Stimulated activated CD4-positive, alpha-beta T cell treated with anti-CD3 and anti-CD28 coated beads, Interleukin-1b, Interleukin-23, amount 100 ng/mL, for 48 hours (primary cell): Measurements from ENCODE around the gene TBX20.
"Not testable (repeated sequence)": the region's sequence is repeated elsewhere in the genome, so short reads cannot be mapped to it uniquely, and the experiment has no call there.

ENCODE experiments used
- DNase-seq: peaks from one replicate; pipeline ENCODE4 v3.0.0-alpha.2; 2020

TBX20 gene

DNA sequence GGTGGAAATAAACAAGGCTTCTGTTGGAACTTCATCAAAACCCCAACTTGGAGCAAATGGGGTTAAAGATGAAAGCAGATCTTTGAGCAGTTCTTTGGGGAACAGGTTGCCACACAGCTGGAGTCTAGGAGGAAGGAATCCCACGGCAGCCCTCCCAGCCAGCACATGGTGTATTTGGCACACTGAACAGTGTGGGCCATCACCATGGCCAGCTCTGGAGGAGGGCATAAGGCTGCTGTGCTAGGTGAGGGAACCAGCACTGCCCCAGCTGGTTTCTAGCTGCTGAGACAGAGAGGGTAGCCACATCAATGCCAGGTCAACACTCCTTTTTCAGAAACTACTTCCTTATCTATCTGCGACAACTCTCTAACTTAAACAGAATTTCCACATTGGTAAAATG is 33.7 kb downstream of the TBX20 start:
- DNase-seq = not testable (repeated sequence)

DNA sequence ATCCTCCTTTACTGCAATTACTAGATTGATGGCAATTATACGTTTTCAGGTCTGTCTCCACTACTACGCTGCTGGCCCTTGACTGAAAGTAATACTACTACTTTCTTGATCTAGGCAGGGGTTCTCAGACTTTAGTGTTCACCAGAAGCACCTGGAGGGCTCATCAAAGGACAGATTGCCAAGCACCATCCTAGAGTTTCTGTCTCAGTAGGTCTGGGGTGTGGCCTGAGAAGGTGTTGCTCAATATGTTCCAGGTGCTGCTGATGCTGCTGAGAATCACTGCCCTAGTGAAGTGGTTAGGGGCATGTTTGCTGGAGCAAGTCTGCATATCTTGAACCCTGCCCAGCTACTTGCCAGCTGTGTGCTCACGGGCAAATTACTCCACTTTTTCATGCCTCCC is 37.9 kb downstream of the TBX20 start:
- not testable (repeated sequence) for DNase-seq

DNA sequence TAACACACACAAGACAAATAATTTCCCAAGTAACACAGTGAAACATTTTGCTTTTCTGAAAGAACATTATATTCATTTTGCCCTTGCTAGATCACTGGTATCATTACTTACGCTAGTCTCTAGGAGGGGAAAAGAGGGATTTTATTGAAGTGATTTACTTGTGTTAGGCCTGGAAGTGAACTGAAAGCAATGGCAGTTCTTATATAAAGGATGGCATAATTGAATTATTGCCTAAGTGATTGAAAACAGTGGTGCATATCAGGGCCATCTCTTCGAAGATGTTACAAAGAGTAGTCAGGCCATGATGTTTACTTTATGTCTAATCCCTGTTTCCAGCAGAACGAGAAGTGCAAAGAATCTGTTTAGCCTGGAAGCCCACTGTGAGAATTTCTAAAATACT is 38.8 kb downstream of the TBX20 start:
- DNase-seq = not testable (repeated sequence)

DNA sequence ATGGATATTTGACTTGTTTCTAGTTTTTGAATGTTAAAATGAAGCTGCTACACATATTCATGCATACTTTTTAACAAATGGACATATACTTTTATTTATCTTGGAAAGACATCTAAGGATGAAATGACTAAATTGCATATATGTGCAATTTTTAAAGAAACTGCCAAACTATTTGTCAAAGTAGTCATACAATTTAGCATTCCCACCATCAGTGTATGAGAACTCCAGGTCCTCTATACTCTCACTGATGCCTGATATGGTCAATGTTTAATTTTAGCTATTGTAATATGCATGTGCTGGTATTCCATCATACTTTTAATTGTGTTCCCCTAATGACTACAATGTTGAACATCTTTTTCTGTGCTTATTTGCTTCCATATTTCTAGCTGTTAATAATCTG is 47.0 kb downstream of the TBX20 start:
- not testable (repeated sequence) for DNase-seq

DNA sequence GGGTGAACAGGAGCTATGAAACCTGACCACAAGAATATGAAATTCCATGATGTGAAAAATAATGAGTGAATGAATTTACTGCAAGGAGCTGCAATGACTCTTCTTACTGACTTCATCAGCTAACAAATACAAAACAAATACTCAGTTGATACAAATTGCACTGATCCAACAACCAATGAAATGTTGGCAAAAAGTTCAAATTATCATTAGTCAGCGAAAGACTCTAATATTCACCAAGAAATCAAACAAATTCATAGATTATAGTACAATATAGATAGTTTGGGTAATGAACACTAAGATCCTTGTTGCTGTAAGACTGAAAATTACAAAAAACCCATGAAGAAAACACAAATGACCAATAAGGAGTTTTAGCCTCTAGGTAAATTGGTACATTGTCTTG is 49.0 kb downstream of the TBX20 start:
- not testable (repeated sequence) for DNase-seq

DNA sequence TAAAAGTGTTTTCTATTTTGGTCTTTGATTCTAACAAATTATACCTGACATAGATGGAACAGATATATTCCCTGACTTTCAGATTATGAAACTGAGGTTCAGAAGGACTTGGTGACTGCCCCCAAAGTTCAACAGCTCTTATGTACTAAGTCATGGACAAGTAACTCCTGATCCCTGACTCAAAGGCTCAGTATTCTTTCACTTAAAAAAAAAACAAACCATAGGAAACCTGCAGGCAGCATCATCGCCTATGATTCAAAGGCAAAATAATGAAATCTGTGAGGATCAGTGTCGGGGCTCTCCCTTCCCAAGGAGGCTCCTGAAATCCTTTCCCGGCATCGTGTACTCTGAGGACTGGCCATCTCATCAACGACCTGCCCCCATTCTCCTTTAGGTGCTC is 49.9 kb downstream of the TBX20 start:
- DNase-seq = not testable (repeated sequence)

DNA sequence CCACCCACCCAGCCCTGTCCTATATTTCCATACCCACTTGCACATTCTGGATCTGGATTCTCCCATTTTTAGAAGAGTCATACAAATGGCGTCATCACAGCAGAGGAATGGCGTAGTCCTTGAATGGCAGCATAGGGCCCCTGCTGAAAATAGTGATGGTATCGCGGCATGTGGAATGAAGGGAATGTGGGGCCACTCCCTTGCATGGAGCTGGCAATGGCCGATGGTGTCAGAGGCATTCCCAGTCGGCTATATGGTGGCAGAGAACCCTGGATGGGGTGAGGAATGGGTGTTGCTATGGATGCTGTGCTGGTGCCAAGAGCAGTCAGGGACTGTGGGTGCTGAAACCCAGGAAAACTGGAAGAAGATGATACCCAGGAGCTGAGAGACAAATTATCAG is 51.5 kb downstream of the TBX20 start:
- not testable (repeated sequence) for DNase-seq

DNA sequence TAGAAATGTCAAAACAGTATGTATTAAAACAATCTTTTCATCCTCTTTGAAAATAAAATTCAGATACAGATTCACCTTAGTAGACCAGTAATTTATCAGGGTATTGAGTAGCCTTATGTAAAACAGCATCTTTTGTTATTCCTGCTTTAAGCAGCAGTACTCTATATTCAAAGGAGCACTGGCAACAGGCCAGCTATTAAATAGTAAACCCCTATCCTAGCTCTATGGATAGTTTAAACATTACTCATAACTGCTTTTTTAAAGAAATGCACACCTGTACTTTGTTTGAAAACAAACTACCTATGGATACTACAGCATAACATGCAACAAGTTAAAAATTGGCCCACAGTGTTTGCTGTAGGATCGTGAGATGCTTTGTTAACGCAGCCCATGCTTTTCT is 53.7 kb downstream of the TBX20 start:
- not testable (repeated sequence) for DNase-seq

DNA sequence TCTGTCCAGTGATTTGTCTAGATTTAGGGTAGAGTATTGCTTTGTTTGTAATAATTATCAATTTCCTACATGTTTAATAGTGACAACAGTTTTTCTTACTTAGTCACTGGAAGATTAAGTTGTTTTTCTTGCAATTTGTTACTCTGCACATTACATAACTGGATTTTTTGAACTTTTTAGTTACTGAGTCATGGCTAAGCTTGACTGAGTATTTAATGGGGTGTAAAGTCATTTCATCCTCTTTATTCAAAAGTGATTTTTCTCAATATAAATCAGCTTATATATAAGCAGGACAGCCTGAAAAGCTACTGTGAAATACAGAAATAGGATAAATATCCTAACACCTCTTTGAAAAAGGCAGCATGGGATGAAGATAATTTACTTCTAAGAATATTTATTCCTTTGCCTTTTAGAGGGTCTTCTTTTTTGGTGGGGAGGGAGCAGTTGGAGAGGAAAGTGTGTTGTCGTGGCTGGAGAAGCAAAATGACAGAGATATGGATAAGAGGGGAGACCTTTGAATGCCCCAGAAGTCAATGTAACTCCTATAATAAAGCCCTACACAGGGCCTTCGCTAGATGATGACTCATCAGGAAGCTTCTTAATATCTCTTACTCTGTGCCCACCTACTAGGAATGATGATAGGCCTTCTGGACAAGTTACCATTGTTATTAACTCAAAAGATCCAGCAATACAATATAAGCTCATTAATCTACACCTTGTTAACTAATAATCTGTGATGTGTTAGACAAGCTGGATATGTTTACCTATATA is 55.3 kb downstream of the TBX20 start:
- DNase-seq = not testable (repeated sequence)

DNA sequence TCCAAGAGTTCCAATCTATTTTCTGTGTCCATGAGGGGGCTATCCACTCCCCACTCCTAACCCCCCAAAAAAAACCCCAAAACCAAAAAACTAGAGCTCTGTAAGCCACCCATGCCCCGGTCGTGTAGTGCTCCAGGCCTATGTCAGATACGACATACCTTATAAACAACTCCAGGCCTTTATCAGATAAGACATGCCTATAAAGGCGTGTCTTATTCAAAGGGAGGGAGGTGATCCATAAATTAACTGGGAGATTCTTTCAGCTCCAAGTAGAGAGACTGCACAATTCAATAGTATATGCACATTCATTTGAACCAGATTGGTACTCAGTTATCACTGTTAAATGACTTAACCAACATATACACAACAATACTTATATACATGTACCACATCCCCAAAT is 62.3 kb downstream of the TBX20 start:
- not testable (repeated sequence) for DNase-seq

DNA sequence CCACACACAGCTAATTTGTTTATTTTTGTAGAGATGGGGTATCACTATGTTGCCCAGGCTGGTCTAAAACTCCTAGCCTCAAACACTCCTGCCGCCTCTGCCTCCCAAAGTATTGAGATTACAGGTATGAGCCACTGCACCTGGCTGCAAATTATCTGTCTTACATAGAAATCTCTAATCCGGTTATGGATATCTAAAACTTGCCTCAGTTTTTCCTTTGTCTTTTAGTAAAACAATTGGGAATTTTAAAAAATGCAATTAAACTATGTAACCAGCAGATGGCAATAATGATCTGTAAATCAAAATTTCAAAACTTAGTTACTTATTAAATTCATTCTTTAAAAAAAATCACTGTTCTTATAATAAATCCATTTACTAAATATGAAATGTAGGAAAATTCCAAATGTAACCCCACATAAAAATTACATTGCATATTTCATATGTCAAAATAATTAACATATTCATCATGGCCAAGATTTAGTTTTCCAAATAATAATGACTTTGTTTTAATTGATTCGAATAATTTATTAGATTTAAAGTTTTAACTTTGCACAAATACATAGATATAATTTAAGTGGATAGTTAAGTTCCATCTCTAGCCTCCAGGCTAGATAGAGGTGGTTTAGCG is 63.6 kb downstream of the TBX20 start:
- DNase-seq = not testable (repeated sequence)

DNA sequence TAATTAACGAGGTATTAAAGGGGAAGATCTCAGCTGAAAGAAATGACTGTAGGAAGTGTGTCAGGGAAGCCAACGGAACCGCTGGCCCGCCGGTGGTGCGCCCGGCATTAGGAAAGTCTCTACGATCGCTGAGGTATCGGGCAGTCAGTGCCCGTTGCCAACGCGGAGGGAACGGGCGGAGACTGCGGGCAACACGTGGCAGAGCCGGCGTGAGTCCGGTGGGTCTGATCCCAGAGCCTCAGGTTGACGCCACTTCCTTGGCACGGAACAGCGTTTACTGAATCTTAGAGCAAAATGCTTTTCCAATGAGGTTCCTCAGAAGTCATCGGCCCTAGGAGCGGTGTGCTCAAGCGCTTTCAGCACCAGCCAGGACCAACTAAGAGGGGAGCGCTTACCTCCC is 67.1 kb downstream of the TBX20 start:
- DNase-seq = not testable (repeated sequence)

DNA sequence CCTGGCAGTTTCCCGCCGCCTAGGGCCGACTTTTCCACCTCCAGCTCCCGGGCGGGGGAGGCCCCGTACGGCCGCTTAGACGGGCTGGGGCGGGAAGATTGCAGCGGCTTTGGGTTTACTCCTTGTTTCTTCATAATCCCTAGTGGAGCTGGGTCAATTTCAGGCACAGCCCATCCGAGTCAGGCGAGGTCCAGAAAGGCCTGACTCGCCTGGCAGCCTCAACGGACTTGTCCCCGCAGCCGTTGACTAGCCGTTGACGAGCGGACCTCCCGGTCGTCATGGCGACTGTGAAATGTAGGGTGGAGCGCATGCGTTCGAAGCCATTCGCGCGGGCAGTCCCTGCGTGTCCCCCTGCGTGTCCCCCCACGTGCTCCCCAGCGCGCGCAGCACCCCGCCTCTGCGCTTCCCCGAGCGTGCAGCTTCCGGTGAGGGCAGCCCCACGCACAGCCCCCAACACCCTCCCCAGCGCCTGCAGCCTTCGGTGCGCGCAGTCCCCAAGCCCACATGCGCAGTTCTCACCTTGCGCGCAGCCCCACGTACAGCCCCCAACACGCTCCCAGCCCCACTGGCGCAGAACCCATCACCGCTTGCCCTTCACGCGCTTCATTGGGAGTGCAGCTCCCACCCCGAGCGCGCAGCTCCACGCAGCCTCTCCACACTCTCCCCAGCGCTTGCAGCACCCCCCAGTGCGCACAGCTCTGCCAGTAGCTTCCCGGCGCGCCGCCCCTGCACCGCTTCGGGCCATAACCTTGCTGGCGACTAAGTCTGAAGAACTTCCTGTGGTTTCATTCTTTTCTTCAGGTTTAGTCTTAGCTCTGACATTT is 67.8 kb downstream of the TBX20 start:
- peak; percentile 6 for DNase-seq

DNA sequence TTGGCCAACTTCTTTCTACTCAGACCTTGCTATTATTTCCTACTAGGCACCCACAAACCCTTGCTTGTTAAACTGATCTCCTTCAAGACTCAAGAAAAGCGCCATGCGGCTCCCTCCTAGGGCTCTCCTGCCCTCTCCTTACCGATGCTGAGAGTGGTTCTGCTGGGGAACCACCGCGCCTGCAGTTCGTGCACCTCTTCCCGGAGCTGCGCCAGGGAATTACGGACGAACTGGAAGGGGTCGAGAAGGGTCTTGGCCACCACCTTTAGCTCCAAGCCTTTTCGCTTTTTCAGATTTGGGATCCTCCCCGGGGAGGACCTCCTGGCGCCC is 68.4 kb downstream of the TBX20 start:
- DNase-seq = not testable (repeated sequence)

DNA sequence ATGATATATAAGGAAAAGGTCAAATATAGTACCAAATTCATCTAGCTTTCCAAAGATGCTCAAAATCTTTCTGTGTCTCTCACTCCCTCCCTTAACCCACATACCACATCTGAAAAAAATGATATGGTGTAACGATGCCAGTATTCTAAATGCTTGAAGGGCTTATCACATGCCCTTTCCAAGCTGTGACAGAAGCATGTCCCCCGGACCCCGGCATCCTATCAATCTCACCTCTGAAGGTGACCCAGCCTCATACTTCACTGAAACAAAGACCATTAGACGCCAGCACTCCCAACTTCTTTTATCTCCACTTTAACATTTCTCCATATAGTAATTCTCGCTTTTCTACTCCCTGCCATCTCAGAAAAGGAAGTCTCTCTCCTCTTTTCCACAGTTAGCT is 68.9 kb downstream of the TBX20 start:
- DNase-seq = not testable (repeated sequence)

DNA sequence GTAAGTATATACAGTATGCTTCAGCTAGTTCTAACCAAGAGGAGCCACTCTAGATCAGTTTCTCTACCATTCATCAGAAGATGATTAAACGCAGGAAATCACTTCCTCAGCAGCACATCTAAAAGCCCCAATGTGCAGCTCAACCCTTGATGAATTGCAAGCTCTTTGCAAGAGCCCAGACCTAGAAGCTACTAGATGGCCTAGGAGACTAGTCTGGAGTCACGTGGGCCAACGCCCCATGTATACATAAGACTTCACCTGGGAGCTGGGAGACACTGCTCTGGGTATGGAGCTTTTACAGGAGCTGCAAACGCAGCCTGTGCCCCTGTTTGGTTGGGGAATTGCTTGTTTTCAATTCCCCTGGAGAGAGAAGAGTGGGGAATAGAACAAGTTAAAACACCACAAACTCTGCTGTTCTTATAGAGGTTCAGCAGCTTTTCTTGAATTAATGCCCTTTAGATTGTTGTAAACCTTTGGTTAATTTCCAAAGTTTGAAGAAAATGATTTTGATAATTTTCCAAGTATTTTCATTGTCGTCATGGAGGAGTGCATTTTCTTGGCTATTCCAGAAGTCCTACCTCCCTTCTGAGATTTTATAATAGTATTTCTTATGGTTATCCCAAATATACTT is 69.9 kb downstream of the TBX20 start:
- not testable (repeated sequence) for DNase-seq

DNA sequence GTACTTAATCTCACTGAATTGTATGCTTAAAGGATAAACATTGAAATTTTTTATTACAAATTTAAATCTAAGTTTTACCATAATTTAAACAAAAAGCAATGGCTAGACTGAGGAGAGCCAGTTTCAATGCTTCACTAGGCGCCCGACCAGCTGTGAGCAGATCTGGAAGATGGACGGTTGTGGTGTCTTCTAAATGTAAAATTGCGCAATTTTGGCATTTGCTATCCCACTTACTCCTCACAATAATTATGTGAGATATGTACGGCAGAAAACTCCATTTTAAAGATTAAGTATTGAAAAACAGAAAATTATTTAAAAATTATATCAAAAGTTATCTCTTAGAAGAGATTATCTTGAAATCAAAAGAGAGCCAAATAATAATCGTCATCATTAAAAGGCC is 73.2 kb downstream of the TBX20 start:
- DNase-seq = not testable (repeated sequence)

DNA sequence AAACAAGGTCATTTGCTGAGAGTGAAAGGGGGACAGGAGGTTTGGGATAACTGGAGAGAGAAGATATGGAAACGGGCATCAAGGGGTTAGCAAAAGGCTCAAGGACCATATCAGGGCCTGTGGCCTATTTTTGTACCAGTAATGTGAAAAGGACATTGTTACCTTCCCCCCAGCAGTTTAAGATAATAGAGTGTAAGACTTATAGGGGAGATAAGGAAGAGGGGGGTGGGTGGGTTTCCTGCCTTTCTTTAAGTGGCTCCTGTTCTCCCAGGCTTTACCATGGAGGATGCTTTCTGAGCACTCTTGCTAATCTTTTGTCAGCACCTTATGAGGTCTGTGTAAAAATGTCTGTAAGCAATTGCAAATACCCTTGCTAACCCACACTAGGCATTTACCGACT is 80.7 kb downstream of the TBX20 start:
- DNase-seq = not testable (repeated sequence)

DNA sequence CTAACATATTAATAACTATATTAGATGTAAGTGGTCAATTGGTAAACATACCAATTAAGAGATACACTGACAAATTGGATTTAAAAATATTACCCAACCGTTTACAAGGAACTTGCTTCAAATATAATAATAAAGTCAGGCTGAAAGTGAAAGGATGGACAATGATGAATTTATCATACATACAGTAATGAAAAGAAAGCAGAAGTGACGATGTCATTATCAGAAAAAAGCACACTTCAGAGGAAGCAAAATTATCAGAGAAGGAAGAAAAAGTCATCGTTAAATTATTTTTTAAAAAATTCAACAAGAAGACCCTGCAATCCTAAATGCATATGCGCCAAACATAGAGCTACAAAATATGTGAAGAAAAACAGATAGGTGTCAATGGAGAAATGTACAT is 81.8 kb downstream of the TBX20 start:
- not testable (repeated sequence) for DNase-seq

DNA sequence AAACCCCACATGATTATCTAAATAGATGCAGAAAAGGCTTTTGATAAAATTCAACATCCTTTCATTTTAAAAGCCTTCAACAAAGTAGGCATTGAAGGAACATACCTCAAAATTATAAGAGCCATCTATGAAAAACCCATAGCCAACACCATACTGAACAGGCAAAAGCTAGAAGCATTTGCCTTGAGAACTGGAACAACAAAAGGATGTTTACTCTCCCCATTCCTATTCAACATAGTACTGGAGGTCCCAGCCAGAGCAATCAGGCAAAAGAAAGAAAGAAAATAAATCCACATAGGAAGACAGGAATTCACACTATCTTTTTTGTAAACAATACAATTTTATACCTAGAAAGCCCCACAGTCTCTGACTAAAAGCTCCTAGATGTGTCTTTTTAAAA is 86.2 kb downstream of the TBX20 start:
- DNase-seq = not testable (repeated sequence)

DNA sequence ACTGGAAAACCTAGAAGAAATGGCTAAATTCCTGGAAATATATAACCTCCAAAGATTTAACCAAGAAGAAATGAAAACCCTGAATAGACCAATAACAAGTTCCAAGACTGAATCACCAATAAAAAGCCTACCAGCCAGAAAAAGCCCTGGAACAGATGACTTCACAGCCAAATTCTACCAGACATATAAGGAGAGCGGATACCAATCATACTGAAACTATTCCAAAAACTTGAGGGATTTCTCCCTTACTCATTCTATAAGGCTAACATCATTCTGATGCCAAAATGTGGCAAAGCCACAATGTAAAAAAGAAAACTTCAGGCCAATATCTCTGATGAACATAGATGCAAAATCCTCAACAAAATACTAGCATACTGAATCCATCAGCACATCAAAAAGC is 86.7 kb downstream of the TBX20 start:
- not testable (repeated sequence) for DNase-seq

DNA sequence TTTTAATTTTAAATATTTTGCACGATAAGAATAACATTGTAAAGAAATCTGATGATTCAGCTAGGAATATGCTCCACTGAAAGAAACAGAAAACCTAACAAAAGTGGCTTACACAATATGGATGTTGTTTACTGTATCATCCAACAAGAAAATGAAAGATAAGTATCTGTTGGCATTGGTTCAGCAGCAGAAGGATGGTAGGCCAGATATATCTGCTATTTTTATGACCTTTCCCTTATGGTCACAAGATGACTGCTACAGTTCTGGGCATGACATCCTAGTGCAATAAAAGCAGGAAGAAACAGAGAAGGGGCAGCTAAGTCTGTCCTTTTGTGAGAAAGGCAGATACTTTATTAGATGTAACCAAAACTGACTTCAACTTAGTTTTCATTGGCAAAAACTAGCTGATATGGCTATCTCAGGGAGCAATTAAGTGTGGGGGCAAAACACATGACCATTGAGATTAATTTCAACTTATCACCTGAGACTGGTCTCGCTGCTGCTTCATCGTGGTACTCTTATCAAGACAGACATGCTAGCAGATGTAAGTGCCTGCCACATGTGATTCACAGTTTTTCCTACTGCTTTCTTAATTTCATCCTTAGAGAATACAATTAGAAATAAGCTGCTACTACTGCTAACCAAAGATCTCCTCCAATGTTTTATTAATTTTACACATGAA is 92.7 kb downstream of the TBX20 start:
- not testable (repeated sequence) for DNase-seq
